ENCODE results near the gene SGMS1. TPM values are rescaled to one million over a fixed set of nuclear protein-coding genes. Genes with fewer than 3 reads are reported as not detected.

The SGMS1 gene
- total RNA-seq, 2 donors from 2014 or later, result 32.5 to 35.9 TPM

DNA sequence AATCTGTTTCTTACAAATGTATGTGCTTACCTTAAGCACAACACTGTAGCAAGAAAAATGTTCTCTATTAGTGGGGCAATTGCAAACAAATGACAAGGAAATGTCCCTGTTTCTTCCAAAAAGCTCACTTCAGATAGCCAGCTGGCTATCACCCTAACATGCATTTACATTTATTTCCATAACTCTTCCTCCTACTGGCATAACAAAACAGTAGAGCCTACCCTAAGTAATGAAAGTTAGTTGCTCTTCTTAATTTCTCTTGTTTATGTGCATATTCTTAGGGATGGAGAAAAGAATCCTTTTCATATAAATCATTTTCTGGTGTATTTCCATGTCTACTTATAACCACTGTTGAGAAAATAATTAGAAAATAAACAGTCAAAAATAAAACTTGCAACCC lies 100.4 kb downstream of the SGMS1 start:
- Histone ChIP-seq H3K4me1 (peaks cover 0 to 9% of the 10 kb centered on the region in 2 donors), H3K27ac (no peak overlapping the region), H3K36me3 (peaks cover 6% of the 10 kb centered on the region), H3K4me3 (no peak overlapping the region), H3K27me3 (no peaks in the 10 kb centered on the region), H3K9me3 (no peaks in the 10 kb centered on the region)
- no peak for DNase-seq (ENCODE audit: low spot score)
- no peak for TF ChIP-seq CTCF (IDR thresholded peaks at IDR 0.05)

DNA sequence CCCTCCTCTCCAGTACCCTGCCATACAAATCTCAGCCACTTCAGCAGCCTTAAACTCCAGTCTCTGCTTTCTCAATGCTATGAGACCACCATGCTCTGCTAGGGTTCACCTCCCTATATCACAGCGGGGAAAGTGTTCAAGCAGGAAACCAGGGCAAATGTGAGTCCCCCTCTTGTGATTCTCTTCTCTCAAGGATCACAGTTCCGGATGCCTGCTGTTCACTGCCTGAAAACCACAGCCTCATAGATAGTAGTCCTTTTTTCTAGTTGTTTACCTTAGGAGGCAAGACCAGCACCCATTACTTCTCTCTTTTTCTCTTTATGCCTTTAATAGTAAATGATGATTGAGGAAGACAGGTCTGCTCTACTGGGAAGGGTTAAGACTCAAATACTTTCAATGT lies 100.8 kb downstream of the SGMS1 start:
- H3K4me1 ChIP-seq, result peaks cover 0 to 9% of the 10 kb centered on the region in 2 donors
- H3K36me3 ChIP-seq, result peaks cover 6% of the 10 kb centered on the region
- no peaks in the 10 kb centered on the region for H3K9me3 ChIP-seq
- no peak for DNase-seq (ENCODE audit: low spot score)
- no peak for TF ChIP-seq CTCF (IDR thresholded peaks at IDR 0.05)
- H3K27ac ChIP-seq, result no peak overlapping the region
- H3K4me3 ChIP-seq, result no peak overlapping the region
- no peaks in the 10 kb centered on the region for H3K27me3 ChIP-seq

GRCh38 chr10:50520115-50520514 lies 103.6 kb downstream of the SGMS1 start:
- H3K9me3 ChIP-seq, result no peaks in the 10 kb centered on the region
- no peak for TF ChIP-seq CTCF (IDR thresholded peaks at IDR 0.05)
- peaks cover 0 to 9% of the 10 kb centered on the region in 2 donors for H3K4me1 ChIP-seq
- no peak for DNase-seq (ENCODE audit: low spot score)
- no peak overlapping the region for H3K27ac ChIP-seq
- no peaks in the 10 kb centered on the region for H3K27me3 ChIP-seq
- peaks cover 6% of the 10 kb centered on the region for H3K36me3 ChIP-seq
- H3K4me3 ChIP-seq, result no peak overlapping the region

DNA sequence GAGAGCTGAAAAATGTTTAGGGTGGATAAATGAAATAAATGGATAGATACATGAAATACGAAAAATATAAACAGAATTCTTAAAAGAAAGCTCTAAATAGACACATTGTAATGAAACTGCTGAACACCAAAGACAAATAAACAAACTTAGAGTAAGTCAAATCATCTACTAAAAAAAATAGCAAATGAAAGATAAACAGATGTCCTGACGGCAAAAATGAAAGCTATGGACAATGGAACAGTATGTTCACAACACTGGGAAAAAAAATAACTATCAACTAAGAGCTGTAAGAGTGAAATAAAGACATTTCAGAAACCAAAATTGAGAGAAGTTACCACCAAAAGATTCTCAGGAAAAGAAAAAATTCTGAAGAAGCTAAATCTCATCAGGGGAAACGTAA lies 106.1 kb downstream of the SGMS1 start:
- no peak for TF ChIP-seq CTCF (IDR thresholded peaks at IDR 0.05)
- Histone ChIP-seq H3K9me3 (no peaks in the 10 kb centered on the region), H3K27ac (no peak overlapping the region), H3K36me3 (peaks cover 6% of the 10 kb centered on the region), H3K4me1 (peaks cover 0 to 9% of the 10 kb centered on the region in 2 donors), H3K4me3 (no peak overlapping the region), H3K27me3 (no peaks in the 10 kb centered on the region)
- DNase-seq (ENCODE audit: low spot score), result no peak

- no peak for TF ChIP-seq CTCF (IDR thresholded peaks at IDR 0.05)
- H3K27me3 ChIP-seq, result no peaks in the 10 kb centered on the region
- H3K27ac ChIP-seq, result no peak overlapping the region
- H3K4me1 ChIP-seq, result peaks cover 0 to 23% of the 10 kb centered on the region in 2 donors
- peaks cover 6% of the 10 kb centered on the region for H3K36me3 ChIP-seq
- H3K4me3 ChIP-seq, result no peak overlapping the region
- DNase-seq (ENCODE audit: low spot score), result no peak
- H3K9me3 ChIP-seq, result no peaks in the 10 kb centered on the region
Measured at GRCh38 chr10:50516171-50516570, 107.6 kb downstream of the SGMS1 start.

DNA sequence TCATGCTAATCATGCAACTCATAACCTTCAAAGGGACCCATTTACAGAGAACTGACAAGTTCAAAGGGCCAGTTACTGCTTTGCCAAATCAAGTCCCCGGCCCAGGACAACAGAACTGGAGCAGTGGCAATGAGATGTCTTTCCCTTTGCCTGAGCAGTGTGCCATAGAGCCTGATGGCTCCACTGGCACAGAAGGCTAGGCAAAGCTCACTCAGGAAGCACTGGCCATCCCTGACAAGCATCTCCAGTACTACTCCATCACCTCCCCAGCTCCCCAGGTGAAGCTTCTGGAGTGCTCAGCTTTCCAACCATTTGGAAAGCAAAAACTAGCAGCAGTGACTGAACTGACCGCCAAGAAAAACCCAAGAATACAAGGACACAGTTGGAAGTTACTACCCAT lies 108.3 kb downstream of the SGMS1 start:
- Histone ChIP-seq H3K27ac (no peak overlapping the region), H3K9me3 (no peaks in the 10 kb centered on the region), H3K27me3 (no peaks in the 10 kb centered on the region), H3K4me1 (peaks cover 0 to 23% of the 10 kb centered on the region in 2 donors), H3K36me3 (peaks cover 6% of the 10 kb centered on the region), H3K4me3 (no peak overlapping the region)
- TF ChIP-seq CTCF (IDR thresholded peaks at IDR 0.05), result no peak
- no peak for DNase-seq (ENCODE audit: low spot score)

Measured in right atrium auricular region (tissue), 2 donors.